Liver (tissue), 9 donors: ENCODE measurements around the gene TMEM214. TPM values are rescaled to one million over a fixed set of nuclear protein-coding genes. Genes with fewer than 3 reads are reported as not detected.

Experiments
- DNase-seq: peaks from one replicate; pipeline ENCODE4 v3.0.0-alpha.2; 2017; ENCODE audit warnings: low spot score
- H3K27ac ChIP-seq, 2 donors: one replicate each; pipeline ENCODE4 v1.7.0; 2013; ENCODE audit warnings: inconsistent platforms in 2 of 2, low read length in 2 of 2, control low read depth in 1 of 2, low read depth in 1 of 2, mild to moderate bottlenecking in 1 of 2
- H3K27me3 ChIP-seq, 4 donors: one replicate each; pipeline versions ENCODE4 v1.6.1 to v1.7.0; 2013; ENCODE audit warnings: low read length in 3 of 4, inconsistent platforms in 1 of 4, mild to moderate bottlenecking in 1 of 4, moderate library complexity in 1 of 4; ENCODE audit not compliant: control insufficient read depth in 4 of 4, insufficient read depth in 4 of 4
- H3K36me3 ChIP-seq, 4 donors: one replicate each; pipeline versions ENCODE4 v1.6.1 to v1.7.0; 2013; ENCODE audit warnings: low read length in 3 of 4, mild to moderate bottlenecking in 3 of 4, low read depth in 1 of 4, moderate library complexity in 1 of 4; ENCODE audit not compliant: control insufficient read depth in 4 of 4, insufficient read depth in 3 of 4
- H3K4me1 ChIP-seq, 4 donors: one replicate each; pipeline versions ENCODE4 v1.6.1 to v1.7.0; 2013; ENCODE audit warnings: low read length in 3 of 4, mild to moderate bottlenecking in 3 of 4, moderate library complexity in 1 of 4; ENCODE audit not compliant: control insufficient read depth in 4 of 4, insufficient read depth in 4 of 4
- H3K4me3 ChIP-seq, 3 donors: one replicate each; pipeline versions ENCODE4 v1.6.1 to v1.7.0; 2013; ENCODE audit warnings: low read length in 3 of 3, control low read depth in 1 of 3, low read depth in 1 of 3, mild to moderate bottlenecking in 1 of 3
- H3K9ac ChIP-seq, 2 donors: one replicate each; pipeline ENCODE4 v1.7.0; 2013; ENCODE audit warnings: low read length in 2 of 2, mild to moderate bottlenecking in 2 of 2, moderate library complexity in 2 of 2, control low read depth in 1 of 2, low read depth in 1 of 2
- H3K9me3 ChIP-seq, 4 donors: one replicate each; pipeline versions ENCODE4 v1.6.1 to v1.7.0; 2013; ENCODE audit warnings: low read length in 3 of 4; ENCODE audit not compliant: control insufficient read depth in 4 of 4
- ATF3 ChIP-seq: IDR thresholded peaks from 2 replicates; pipeline ENCODE4 v1.6.1; 2016; ENCODE audit warnings: antibody characterized with exemption
- CTCF ChIP-seq: fragments of 150-350 bp; IDR thresholded peaks from 2 replicates; pipeline ENCODE4 v1.5.1; 2017; ENCODE audit warnings: improper control_type of control experiment, low read depth, low read length; ENCODE audit not compliant: missing input control
- EGR1 ChIP-seq, 2 donors: IDR thresholded peaks; 2 replicates each; pipeline ENCODE4 v1.6.1; 2016 to 2018; ENCODE audit warnings: antibody characterized with exemption in 2 of 2, low read depth in 2 of 2
- FOXA1 ChIP-seq: IDR thresholded peaks from 2 replicates; pipeline ENCODE4 v1.6.1; 2016; ENCODE audit warnings: antibody characterized with exemption
- FOXA2 ChIP-seq: IDR thresholded peaks from 2 replicates; pipeline ENCODE4 v1.6.1; 2016; ENCODE audit warnings: antibody characterized with exemption
- GABPA ChIP-seq, 2 donors: IDR thresholded peaks in 1 of 2; conservative IDR thresholded peaks in 1 of 2; 2 replicates each; pipeline ENCODE4 v1.6.1; 2016; ENCODE audit warnings: antibody characterized with exemption in 2 of 2, mild to moderate bottlenecking in 1 of 2, moderate library complexity in 1 of 2
- HNF4A ChIP-seq, 2 donors: conservative IDR thresholded peaks; 2 replicates each; pipeline ENCODE4 v1.6.1; 2016; ENCODE audit warnings: antibody characterized with exemption in 2 of 2, mild to moderate bottlenecking in 2 of 2
- HNF4G ChIP-seq: IDR thresholded peaks from 2 replicates; pipeline ENCODE4 v1.6.1; 2016; ENCODE audit warnings: antibody characterized with exemption
- JUND ChIP-seq, 2 donors: IDR thresholded peaks; 2 replicates each; pipeline ENCODE4 v1.6.1; 2016; ENCODE audit warnings: antibody characterized with exemption in 2 of 2
- MAX ChIP-seq: IDR thresholded peaks from 2 replicates; pipeline ENCODE4 v1.6.1; 2016; ENCODE audit warnings: antibody characterized with exemption
- NR2F2 ChIP-seq: IDR thresholded peaks from 2 replicates; pipeline ENCODE4 v1.6.1; 2016; ENCODE audit warnings: antibody characterized with exemption
- RAD21 ChIP-seq, 2 donors: IDR thresholded peaks; 2 replicates each; pipeline ENCODE4 v1.6.1; 2016; ENCODE audit warnings: antibody characterized with exemption in 2 of 2, mild to moderate bottlenecking in 2 of 2
- REST ChIP-seq: IDR thresholded peaks from 2 replicates; pipeline ENCODE4 v1.6.1; 2016; ENCODE audit warnings: antibody characterized with exemption, mild to moderate bottlenecking
- RXRA ChIP-seq, 2 donors: IDR thresholded peaks; 2 replicates each; pipeline ENCODE4 v1.6.1; 2017 to 2018; ENCODE audit warnings: antibody characterized with exemption in 2 of 2, mild to moderate bottlenecking in 1 of 2
- SP1 ChIP-seq: IDR thresholded peaks from 2 replicates; pipeline ENCODE4 v1.6.1; 2018; ENCODE audit warnings: antibody characterized with exemption, mild to moderate bottlenecking
- YY1 ChIP-seq: IDR thresholded peaks from 2 replicates; pipeline ENCODE4 v1.6.1; 2016; ENCODE audit warnings: antibody characterized with exemption, mild to moderate bottlenecking
- ZBTB33 ChIP-seq: IDR thresholded peaks from 2 replicates; pipeline ENCODE4 v1.6.1; 2016; ENCODE audit warnings: antibody characterized with exemption
- WGBS: extraction: QIAGEN DNeasy Blood & Tissue Kit; methylation state at CpG from one replicate; pipeline ENCODE4 v1.1.7; 2013; 5-methylcytosine and 5-hydroxymethylcytosine counted together
- polyA plus RNA-seq, 2 donors: library from polyadenylated mRNA; stranded (reverse) in 1 of 2; unstranded in 1 of 2; fragments of 200-250 nt in 1 of 2; fragments of >200 nt in 1 of 2; fragmentation: Nextera tagmentation in 1 of 2; extraction: Ambion mirVana in 1 of 2; gene quantifications; one replicate each; pipeline versions ENCODE4 v1.2.1 to v1.2.3, GENCODE V29; 2013 to 2015
- total RNA-seq, 2 donors: library from RNA; depleted of rRNA; stranded (reverse); fragments of >200 nt; gene quantifications; one replicate each; pipeline ENCODE4 v1.2.3, GENCODE V29; 2014
- donor health status: healthy.
- donor health status: healthy.
- donor health status: healthy.
- donor health status: healthy.
- donor health status: healthy.

The TMEM214 gene
- total and polyA plus RNA-seq, 4 donors, result 17.1 to 53.4 (median 38.4) TPM

- Histone ChIP-seq H3K9me3 (no peaks in the 10 kb centered on the region), H3K4me3 (no peak overlapping the region), H3K27me3 (no peaks in the 10 kb centered on the region), H3K36me3 (no peaks in the 10 kb centered on the region), H3K27ac (peak overlapping the region; percentile 22 to 80), H3K9ac (no peak overlapping the region), H3K4me1 (peaks cover 13 to 36% (median 25%) of the 10 kb centered on the region in 4 donors)
- TF ChIP-seq RXRA (IDR thresholded peaks at IDR 0.05), result peak in 1 of 2 donors; percentile 45
- no peak for TF ChIP-seq JUND (IDR thresholded peaks at IDR 0.05)
- TF ChIP-seq HNF4A (conservative IDR thresholded peaks at IDR 0.05), result peak; percentile 51 to 58
- no peak for DNase-seq
Observed at GRCh38 chr2:27009083-27009482, 23.7 kb upstream of the TMEM214 start.

GRCh38 chr2:27009716-27010115 is 23.0 kb upstream of the TMEM214 start:
- Histone ChIP-seq H3K9ac (no peak overlapping the region), H3K9me3 (no peaks in the 10 kb centered on the region), H3K27ac (peak overlapping the region; percentile 22 to 80), H3K36me3 (no peaks in the 10 kb centered on the region), H3K27me3 (no peaks in the 10 kb centered on the region), H3K4me3 (no peak overlapping the region), H3K4me1 (peaks cover 17 to 36% (median 26%) of the 10 kb centered on the region in 4 donors)
- WGBS, result 33% methylated on average over 2 of the region's 2 CpGs
- DNase-seq, result no peak
- TF ChIP-seq FOXA1 (no peak), RAD21 (IDR thresholded peaks at IDR 0.05) (no peak), MAX (no peak), JUND (IDR thresholded peaks at IDR 0.05) (no peak), SP1 (no peak), GABPA (IDR thresholded peaks at IDR 0.05 in 1 of 2, conservative IDR thresholded peaks at IDR 0.05 in 1 of 2) (no peak), FOXA2 (no peak), NR2F2 (no peak), YY1 (no peak), ZBTB33 (no peak), CTCF (no peak), EGR1 (IDR thresholded peaks at IDR 0.05; ENCODE audit: low read depth in 2 of 2) (no peak), ATF3 (no peak), RXRA (IDR thresholded peaks at IDR 0.05) (no peak), HNF4G (no peak), REST (no peak)
